Endothelial cell of umbilical vein (primary cell): ENCODE measurements around the gene NR1H4. TPM values are rescaled to one million over a fixed set of nuclear protein-coding genes. Genes with fewer than 3 reads are reported as not detected.

Experiments
- BruUV-seq: library from RNA; stranded (reverse); fragments of 400-500 nt; replicated peaks from 2 replicates; lab custom pipeline; 2021; lab: Mats Ljungman, UMichigan
- CTCF ChIA-PET: fragments of 300-600, 350-600 bp; sonication (Branson Sonifier 250); formaldehyde crosslinking; loops from one replicate; lab custom pipeline; 2021; ENCODE audit warnings: antibody characterized with exemption, inconsistent platforms; lab: Charles Lee
- POLR2A ChIA-PET: fragments of 300-600, 350-600 bp; sonication (Branson Sonifier 250); formaldehyde crosslinking; loops from one replicate; lab custom pipeline; 2021; ENCODE audit warnings: antibody characterized with exemption, inconsistent platforms; lab: Charles Lee
- DNase-seq: peaks from one replicate; pipeline ENCODE4 v3.0.0-alpha.2; 2011; ENCODE audit warnings: low read depth, low spot score
- FAIRE-seq: peaks from 2 replicates; lab custom pipeline; 2011; peaks lifted over from hg19 to GRCh38; lab: Jason Lieb, UNC
- H2AFZ ChIP-seq: 2 replicates; pipeline ENCODE4 v1.6.0; 2012; ENCODE audit warnings: low read depth, low read length, control low read depth, inconsistent platforms
- H3K27ac ChIP-seq: 2 replicates; pipeline ENCODE4 v1.5.1; 2011; ENCODE audit warnings: low read depth, mild to moderate bottlenecking, control low read depth, low read length, moderate library complexity; ENCODE audit not compliant: insufficient read depth
- H3K27me3 ChIP-seq, 2 experiments: 2 replicates each; pipeline versions ENCODE4 v1.6.0 to v1.6.1; 2011; ENCODE audit warnings: low read length in 2 of 2, mixed read lengths in 1 of 2; ENCODE audit not compliant: control insufficient read depth in 2 of 2, insufficient read depth in 2 of 2
- H3K36me3 ChIP-seq, 2 experiments: 2 replicates in 1 of 2; 3 replicates in 1 of 2; pipeline ENCODE4 v1.5.1; 2011; ENCODE audit warnings: low read length in 2 of 2, mild to moderate bottlenecking in 1 of 2, moderate library complexity in 1 of 2; ENCODE audit not compliant: control insufficient read depth in 2 of 2, insufficient read depth in 2 of 2; ENCODE audit errors: extremely low read depth in 1 of 2
- H3K4me1 ChIP-seq: 3 replicates; pipeline ENCODE4 v1.5.1; 2011; ENCODE audit warnings: mild to moderate bottlenecking, low read length; ENCODE audit not compliant: control insufficient read depth, insufficient read depth; ENCODE audit errors: extremely low read depth
- H3K4me2 ChIP-seq: 2 replicates; pipeline ENCODE4 v1.6.1; 2011; ENCODE audit warnings: low read length, control low read depth, mixed read lengths; ENCODE audit not compliant: insufficient read depth
- H3K4me3 ChIP-seq, 3 experiments: fragments of 200-600 bp in 1 of 3; sonication (generic), shearing (Covaris generic) in 1 of 3; replicated peaks in 1 of 3; 2 replicates each; pipeline ENCODE4 v1.5.1; 2011 to 2016; ENCODE audit warnings: control low read depth in 3 of 3, low read length in 3 of 3, mild to moderate bottlenecking in 2 of 3, inconsistent platforms in 1 of 3, low read depth in 1 of 3, moderate library complexity in 1 of 3; ENCODE audit not compliant: insufficient read depth in 1 of 3
- H3K79me2 ChIP-seq: 2 replicates; pipeline ENCODE4 v1.6.0; 2012; ENCODE audit warnings: low read length, inconsistent platforms; ENCODE audit not compliant: control insufficient read depth, insufficient read depth
- H3K9ac ChIP-seq: replicated peaks from 2 replicates; pipeline ENCODE3; 2011; ENCODE audit warnings: low read length, control low read depth; ENCODE audit not compliant: insufficient read depth; ENCODE audit errors: extremely low read depth
- H3K9me1 ChIP-seq: replicated peaks from 3 replicates; pipeline ENCODE4 v1.6.0; 2011; ENCODE audit warnings: mild to moderate bottlenecking, low read length; ENCODE audit not compliant: control insufficient read depth, insufficient read depth; ENCODE audit errors: extremely low read depth
- H3K9me3 ChIP-seq: replicated peaks from 2 replicates; pipeline ENCODE4 v1.5.1; 2012; ENCODE audit warnings: low read length, inconsistent platforms; ENCODE audit not compliant: control insufficient read depth, insufficient read depth
- H4K20me1 ChIP-seq: replicated peaks from 2 replicates; pipeline ENCODE3; 2011; ENCODE audit warnings: mild to moderate bottlenecking, low read length; ENCODE audit not compliant: control insufficient read depth, insufficient read depth; ENCODE audit errors: extremely low read depth
- CTCF ChIP-seq, 2 donors: IDR thresholded peaks; 1 replicate in 1 of 2; 2 replicates in 1 of 2; pipeline ENCODE4 v1.5.1; 2011; ENCODE audit warnings: low read length in 2 of 2, mild to moderate bottlenecking in 2 of 2, moderate library complexity in 2 of 2, control low read depth in 1 of 2, inconsistent platforms in 1 of 2, low read depth in 1 of 2; ENCODE audit not compliant: insufficient read depth in 1 of 2; ENCODE audit errors: extremely low read depth in 1 of 2
- EZH2 ChIP-seq: IDR thresholded peaks from 2 replicates; pipeline ENCODE4 v1.6.1; 2012; ENCODE audit warnings: borderline replicate concordance, low read depth, mild to moderate bottlenecking, moderate library complexity, low read length, inconsistent platforms; ENCODE audit not compliant: severe bottlenecking
- FOS ChIP-seq: IDR thresholded peaks from 2 replicates; pipeline ENCODE4 v1.6.1; 2011; ENCODE audit warnings: mild to moderate bottlenecking, low read length, moderate library complexity, borderline replicate concordance; ENCODE audit not compliant: insufficient read depth
- GATA2 ChIP-seq: IDR thresholded peaks from 2 replicates; pipeline ENCODE4 v1.7.0; 2011; ENCODE audit warnings: low read depth, mild to moderate bottlenecking, moderate library complexity, mixed read lengths, low read length; ENCODE audit not compliant: insufficient read length, insufficient read depth
- JUN ChIP-seq: IDR thresholded peaks from 2 replicates; pipeline ENCODE4 v1.6.1; 2011; ENCODE audit warnings: borderline replicate concordance, low read depth; ENCODE audit not compliant: insufficient read length, insufficient read depth
- MAX ChIP-seq: IDR thresholded peaks from 2 replicates; pipeline ENCODE4 v1.6.1; 2011; ENCODE audit not compliant: insufficient read depth, insufficient read length
- MYC ChIP-seq: IDR thresholded peaks from one replicate; pipeline ENCODE4 v1.6.1; 2011; ENCODE audit warnings: mild to moderate bottlenecking, low read depth, low read length
- POLR2A ChIP-seq: IDR thresholded peaks from 2 replicates; pipeline ENCODE4 v1.6.1; 2012; ENCODE audit warnings: low read depth, mild to moderate bottlenecking, control low read depth, low read length
- POLR2AphosphoS5 ChIP-seq: IDR thresholded peaks from 2 replicates; pipeline ENCODE4 v1.6.1; 2012; ENCODE audit warnings: low read depth, mild to moderate bottlenecking, control low read depth, low read length, moderate library complexity; ENCODE audit not compliant: insufficient read depth
- dilution Hi-C: fragments of 300-500 bp; cut with MboI; formaldehyde crosslinking; loops from one replicate; pipeline ENCODE4 v1.15.0; 2019; ENCODE audit warnings: low sequenced_read_pairs; ENCODE audit not compliant: extremely low pct_ligation_motif_present
- intact Hi-C: fragments of 100-400 bp; cut with micrococcal nuclease; formaldehyde crosslinking; loops from one replicate; pipeline ENCODE4 v1.10.0; 2022
- polyA plus RNA-seq, 4 experiments: library from polyadenylated mRNA; depleted of rRNA in 3 of 4; stranded (reverse) in 3 of 4; unstranded in 1 of 4; fragments of >200 nt; gene quantifications; 2 replicates each; pipeline versions ENCODE4 v1.2.1 to v1.2.3, GENCODE V29; 2011 to 2012; ENCODE audit warnings: missing spikeins in 1 of 4
- total RNA-seq: library from RNA; stranded (reverse); gene quantifications from 2 replicates; pipeline ENCODE4 v1.2.3, GENCODE V29; 2021

NR1H4 gene
- total and polyA plus RNA-seq, 2 donors (not counting 3 experiments of a cell fraction or from before 2014, with no cell fraction given) = not detected

- intact Hi-C loops (no loop called here), dilution Hi-C loops (no loop called here)
- H3K36me3 ChIP-seq = no peaks in the 10 kb centered on the region
- H3K9me1 ChIP-seq = no peaks in the 10 kb centered on the region
- FAIRE-seq (no peak), DNase-seq (no peak)
- H3K79me2 ChIP-seq = no peaks in the 10 kb centered on the region
- no peaks in the 10 kb centered on the region for H4K20me1 ChIP-seq
- no peaks in the 10 kb centered on the region for H3K9me3 ChIP-seq
- no peak overlapping the region for H3K27ac ChIP-seq
- ChIA-PET CTCF (interaction anchor here (0.9 to 2.1 kb wide), 5 partner anchors 20 to 99 kb away, joined by 3 to 7 read pairs (median 3); no protein-coding TSS in a partner anchor), POLR2A (interaction anchor here (0.7 kb wide), 1 partner anchor 13 kb away, joined by 3 read pairs; no protein-coding TSS in a partner anchor)
- no peak overlapping the region for H3K4me2 ChIP-seq
- no peak overlapping the region for H3K4me3 ChIP-seq
- H3K27me3 ChIP-seq = no peaks in the 10 kb centered on the region
- no peak overlapping the region for H3K9ac ChIP-seq
- H2AFZ ChIP-seq = no peak overlapping the region
- no TSS peak for BruUV-seq
- H3K4me1 ChIP-seq = no peaks in the 10 kb centered on the region
- TF ChIP-seq EZH2 = no peak
- TF ChIP-seq FOS = no peak
- no peak for TF ChIP-seq JUN
- TF ChIP-seq GATA2 = no peak
- no peak for TF ChIP-seq MAX
- TF ChIP-seq POLR2AphosphoS5 = no peak
- TF ChIP-seq MYC = no peak
- TF ChIP-seq CTCF (IDR thresholded peaks at IDR 0.05; ENCODE audit: extremely low read depth in 1 of 2, insufficient read depth in 1 of 2, low read depth in 1 of 2, low read length in 2 of 2) = no peak
- no peak for TF ChIP-seq POLR2A
Measured at GRCh38 chr12:100455896-100456295, 17.8 kb upstream of the NR1H4 start.
